Stimulated activated CD8-positive, alpha-beta memory T cell treated with anti-CD3 and anti-CD28 coated beads, Interleukin-15, amount 100 ng/mL, for 24 hours (primary cell): Measurements from ENCODE around the gene SYN1.

Source experiments
- DNase-seq: peaks from one replicate; pipeline ENCODE4 v3.0.0-alpha.2; 2020; ENCODE audit warnings: low read depth

SYN1 gene

GRCh38 chrX:47595716-47596251 lies 23.9 kb downstream of the SYN1 start:
- no peak for DNase-seq

- DNase-seq: no peak
Measured at GRCh38 chrX:47593522-47593921, 26.1 kb downstream of the SYN1 start.

DNA sequence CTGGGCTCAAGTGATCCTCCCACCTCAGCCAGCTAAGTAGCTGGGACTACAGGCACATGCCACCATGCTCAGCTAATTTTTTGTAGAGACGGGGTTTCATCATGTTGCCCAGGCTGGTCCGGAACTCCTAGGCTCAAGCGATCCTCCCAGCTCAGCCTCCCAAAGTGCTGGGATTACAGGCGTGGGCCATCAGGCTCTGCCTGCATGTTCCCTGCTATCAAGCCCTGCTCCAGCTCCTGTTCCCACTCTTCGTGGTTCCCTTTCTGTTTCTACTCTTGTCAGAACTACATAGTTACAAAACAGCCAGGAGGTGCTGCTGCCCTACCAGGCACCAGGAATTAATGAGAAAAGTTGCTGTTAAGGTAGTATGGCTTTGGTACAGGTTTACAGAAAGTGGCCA lies 28.7 kb downstream of the SYN1 start:
- no peak for DNase-seq

DNA sequence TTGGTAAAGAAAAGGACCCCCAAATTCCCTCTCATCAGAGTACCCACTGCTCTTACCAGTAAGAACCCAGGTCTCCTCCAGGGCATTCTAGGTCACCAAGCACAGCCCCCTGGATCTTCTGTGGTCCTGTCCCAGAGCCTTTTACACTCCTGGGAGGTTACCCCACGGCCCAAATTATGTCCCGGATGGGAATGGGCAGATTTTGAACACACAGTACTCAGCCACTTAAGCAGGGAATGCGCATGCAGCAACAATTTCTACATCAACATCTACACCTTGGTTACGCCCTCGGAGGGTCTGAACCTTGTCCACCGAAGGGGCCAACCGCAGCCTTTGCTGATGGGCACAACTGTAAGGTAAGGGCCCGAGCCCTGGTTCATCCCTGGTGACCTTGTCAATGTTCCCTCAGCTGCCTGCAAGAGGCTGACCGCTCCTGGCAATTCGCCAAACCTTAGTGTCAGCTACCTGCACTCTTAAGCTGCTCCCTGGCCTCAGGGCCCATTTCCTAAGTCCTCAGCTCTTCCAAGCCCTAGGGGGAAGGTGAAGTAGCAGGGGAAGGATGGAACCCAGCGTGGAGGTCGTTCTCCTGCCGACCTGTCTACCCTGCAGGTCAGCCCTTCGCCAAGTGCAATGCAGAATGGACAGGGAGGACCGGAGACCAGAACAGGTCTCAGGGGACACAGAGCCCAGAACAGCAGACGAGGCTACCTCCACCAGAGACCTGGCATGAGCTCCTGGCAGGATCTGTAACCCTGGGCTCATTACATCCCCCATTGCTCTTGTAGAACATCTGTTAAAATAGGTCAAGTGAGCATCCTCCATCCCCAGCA lies 31.5 kb downstream of the SYN1 start:
- DNase-seq: no peak

DNA sequence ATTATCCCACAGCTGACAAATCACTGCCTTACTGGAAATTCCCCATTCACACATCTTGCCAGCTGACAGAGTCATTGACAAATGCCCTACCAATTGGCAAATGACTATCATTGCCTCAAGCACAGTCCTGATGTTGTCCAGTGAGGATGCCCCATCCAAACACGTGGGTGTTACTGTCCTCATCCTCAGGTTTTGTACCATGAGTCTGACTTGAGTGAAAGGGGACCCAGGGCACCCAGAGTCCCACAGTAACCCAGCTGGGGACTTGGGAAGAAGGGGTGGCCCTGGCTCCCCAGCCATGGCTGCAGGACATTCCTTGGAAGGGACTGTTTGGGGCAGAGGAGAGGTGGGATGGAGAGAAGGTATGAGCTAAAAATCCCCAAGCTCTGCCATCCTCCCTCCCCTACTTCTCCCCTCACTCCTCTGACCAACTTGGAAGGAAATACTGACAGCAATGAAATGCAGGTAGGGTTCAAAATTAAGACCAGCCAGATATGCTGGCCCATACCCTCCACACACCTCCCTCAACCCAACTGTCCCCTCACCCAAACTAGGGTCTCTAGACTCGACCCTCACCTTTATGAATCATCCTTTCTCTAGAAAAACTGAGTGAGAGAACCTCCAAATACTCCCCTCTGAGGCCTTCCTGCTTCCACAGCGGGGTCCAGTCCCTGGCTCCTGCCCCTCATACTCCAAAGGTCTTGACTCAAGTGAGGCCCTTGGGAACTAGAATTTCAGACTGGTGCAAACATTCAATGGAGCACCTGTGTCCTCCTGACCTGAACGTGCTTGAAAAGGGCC lies 32.4 kb downstream of the SYN1 start:
- DNase-seq: no peak

DNA sequence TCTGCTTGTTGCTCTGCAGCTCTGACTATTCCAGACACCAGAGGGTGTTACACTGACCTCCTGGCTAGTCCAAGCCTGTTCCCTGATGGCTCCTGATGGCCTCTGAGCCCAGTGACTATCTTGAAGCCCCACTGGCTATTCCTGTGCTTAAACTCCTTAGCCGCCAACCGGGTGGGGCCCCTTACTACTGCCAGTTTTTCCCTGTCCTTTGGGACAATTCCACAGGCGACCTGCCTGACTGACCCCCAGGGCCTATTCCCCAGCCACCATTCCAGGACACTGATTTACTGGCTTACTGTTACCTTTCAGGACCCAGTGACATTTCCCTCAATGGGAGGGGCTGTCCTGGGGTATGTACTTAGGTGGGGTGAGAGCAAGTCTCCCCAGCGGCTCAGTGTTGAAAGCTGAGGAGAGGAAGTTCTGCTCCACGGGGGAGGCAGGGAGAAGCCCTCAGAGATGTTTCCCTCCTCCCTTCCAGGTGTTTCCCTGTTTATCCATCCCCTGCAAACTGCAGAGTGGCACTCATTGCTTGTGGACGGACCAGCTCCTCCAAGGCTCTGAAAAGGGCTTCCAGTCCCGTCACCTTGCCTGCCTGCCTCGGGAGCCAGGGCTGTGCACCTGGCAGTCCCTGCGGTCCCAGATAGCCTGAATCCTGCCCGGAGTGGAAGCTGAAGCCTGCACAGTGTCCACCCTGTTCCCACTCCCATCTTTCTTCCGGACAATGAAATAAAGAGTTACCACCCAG lies 33.4 kb downstream of the SYN1 start:
- no peak for DNase-seq

GRCh38 chrX:47585273-47585672 lies 34.4 kb downstream of the SYN1 start:
- DNase-seq: no peak

GRCh38 chrX:47584714-47585113 lies 34.9 kb downstream of the SYN1 start:
- DNase-seq: no peak

GRCh38 chrX:47583240-47583861 lies 36.3 kb downstream of the SYN1 start:
- DNase-seq: no peak

DNA sequence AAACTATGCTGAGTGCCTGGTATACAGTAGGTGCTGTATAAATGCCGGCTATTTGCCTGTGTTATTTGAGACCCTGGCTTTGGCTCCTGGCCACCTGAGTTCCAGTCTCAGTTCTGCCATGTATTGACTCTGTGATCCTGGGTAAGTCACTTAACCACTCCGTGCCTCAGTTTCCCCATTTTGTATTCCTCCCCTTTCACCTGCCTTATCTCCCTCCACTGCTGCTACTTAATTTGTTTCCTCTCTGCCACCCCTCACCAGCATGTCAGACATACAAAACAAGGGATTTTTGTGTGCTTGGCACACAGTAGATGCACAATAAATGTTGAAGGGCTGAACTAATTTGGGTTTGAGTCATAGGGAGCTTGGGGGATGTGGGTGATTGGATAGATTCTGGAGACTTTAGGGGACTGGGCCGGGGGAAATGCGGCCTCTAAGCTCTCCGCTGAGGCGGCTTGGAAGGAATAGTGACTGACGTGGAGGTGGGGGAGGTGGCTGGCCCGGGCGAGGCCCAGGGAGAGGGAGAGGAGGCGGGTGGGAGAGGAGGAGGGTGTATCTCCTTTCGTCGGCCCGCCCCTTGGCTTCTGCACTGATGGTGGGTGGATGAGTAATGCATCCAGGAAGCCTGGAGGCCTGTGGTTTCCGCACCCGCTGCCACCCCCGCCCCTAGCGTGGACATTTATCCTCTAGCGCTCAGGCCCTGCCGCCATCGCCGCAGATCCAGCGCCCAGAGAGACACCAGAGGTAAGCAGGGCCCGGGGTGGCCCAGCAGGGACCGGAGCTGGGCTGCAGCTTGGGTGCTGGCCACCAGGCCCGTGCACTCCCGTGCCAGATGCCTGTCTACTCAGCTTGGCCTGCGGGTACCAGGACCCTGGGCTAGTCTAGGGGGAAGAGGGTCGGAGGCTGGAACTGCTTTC lies 37.7 kb downstream of the SYN1 start, which contains the start of gene TIMP1:
TIMP1 (plus strand) TSS at position 706 of the 917 bp plus-strand sequence. CDS start 980 bp downstream, outside the sequence.
- peak; percentile 24 for DNase-seq

DNA sequence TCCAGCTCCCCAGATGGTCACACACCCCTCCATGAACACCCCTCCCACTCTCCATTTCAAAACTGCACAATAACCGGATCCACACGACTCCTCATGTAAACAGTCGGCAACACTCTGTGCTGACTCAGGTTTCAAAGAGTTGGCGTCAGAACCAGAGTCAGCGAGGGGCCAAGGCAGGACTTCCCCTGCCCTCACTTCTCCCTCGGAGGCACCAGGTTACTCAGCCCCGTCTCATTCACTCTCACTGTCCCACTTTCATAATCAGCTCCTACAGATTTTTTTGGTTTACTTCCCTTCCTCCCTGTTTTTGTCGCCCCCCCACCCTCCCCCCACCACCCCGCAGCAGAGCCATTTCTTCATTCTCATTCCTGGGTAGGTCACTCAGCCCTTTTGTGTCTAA lies 40.1 kb downstream of the SYN1 start:
- DNase-seq: no peak

DNA sequence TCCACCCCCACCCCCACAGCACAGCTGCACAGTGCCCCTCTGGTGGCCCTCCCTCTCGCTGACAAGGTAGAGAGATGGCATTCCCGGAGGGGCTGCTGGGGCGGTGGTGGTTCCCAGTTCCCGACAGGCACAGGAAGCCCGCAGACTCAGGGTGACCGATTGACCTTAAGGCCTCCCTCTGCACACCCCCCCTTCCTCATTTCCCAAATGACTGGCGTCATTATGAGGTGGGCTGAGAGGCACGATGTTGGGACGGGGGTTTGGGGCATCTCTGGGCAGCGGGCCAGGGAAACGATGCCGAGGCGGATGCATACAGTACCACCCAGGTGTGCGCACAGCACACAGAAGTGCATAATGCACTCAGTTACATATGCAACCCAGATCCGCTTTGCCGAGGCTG lies 41.0 kb downstream of the SYN1 start:
- DNase-seq: no peak

DNA sequence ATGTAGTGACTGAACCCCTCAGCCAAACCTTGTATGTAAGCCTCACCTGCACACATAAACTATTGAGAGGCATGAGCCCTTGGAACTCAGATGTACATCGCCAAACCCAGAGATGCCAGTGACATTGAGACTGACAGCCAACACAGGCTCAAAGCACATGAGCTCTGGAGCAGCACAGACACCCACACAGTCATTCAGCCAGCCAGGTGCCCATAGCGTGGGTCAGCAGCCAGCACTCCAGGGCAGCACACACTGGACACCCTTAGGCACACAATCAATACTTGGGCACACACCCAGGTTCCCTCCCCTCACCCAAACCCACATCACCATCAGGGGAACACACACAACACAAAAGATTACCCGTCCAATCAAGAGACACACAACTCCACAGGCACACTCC lies 41.8 kb downstream of the SYN1 start:
- no peak for DNase-seq

- DNase-seq: no peak
Measured at GRCh38 chrX:47577424-47577823, 42.2 kb downstream of the SYN1 start.

DNA sequence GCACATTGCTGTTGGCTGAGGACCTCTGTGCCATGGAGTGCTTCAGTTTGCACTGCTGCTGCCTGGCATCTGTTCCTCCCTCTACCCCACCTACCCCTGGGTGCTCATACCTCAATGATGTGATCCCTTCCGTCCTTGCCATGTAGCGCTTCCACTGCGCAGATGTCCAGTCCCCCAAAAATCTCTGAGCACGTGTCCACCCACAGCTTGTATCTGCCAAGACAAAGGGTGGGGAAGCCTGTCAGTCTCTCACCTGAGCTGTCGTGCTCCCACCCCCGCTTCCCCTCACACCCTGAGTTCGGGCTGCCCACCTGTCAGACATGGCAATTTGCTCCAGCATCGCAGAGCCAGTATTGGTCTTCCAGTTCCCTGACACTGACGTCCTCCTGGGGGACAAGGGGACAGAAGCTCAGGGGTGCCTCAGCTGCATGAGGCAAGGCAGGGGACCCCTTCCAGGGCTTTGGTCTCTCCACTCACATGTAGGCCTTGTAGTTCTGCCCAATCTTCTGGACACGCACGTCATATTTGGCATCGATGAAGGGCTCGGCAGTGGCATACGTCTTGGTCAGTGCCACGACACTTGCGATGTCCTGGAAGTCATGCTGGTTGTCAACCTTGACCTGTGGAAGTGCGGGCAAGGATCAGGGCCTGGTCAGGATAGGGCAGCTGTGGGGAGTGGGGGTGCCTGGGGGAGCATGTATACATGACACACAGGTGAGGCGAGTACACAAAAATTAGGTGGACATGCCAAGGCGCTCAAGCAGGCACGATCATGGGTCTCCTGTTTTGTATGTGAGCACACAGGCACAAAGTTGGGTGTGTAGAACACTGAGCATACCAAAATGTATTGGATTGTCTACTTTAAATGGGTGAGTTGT lies 43.4 kb downstream of the SYN1 start:
- DNase-seq: no peak

DNA sequence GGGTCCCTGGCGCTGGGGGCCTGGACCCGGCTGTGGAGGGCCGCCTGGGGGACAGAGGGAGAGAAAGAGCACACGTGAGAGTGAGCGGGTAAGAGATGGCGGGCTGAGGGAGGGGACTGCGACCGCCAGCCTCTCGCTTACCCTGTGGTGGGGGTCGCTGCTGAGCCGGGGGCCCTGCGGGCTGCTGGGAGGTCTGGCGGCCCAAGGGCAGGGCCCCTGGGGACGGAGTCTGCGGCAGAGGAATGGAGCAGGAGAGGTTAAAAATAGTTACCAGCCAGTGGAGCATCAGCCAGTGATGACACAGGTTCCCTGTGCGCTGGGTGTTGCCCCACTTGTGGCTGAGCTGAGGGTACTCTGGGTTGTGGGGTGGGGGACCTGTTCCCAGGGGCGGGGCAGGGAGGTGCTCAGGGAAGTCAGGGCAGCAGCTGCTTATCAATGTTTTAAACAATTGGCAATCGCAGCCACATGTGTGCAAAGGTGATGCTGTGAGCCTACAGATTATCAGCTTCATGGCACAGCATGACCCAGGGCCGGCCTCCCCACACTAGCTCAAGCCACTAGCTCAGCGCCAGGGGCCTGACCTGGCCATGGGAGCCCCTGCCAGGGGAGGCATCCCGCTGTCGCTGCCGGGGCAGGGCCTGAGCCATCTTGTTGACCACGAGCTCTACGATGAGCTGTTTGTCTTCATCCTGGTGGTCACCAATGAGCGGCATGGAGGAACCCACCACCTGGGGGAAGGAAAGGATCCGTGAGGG lies 44.9 kb downstream of the SYN1 start:
- DNase-seq: no peak

DNA sequence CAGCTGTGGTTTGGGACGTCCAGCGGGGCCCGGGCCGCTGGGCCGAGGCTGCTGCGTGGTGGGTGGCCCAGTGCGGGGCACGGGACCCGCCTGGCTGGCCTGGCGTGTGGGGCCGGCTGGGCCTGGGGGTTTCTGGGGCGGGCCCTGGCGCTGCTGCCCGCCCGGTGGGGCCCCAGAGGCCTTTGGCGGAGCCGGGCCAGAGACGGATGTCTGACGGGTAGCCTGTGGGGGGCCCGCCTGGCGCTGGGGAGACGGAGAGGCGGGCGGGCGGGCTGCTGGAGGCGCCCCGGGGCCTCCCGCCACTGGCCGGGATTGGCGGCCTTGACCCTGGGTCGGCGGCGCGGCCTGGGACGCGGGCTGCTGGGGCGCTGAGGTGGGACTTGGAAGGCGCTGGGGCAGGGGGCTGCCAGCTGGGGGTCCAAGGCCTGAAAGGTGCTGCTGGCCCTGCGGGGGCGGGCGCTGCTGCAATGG lies 45.5 kb downstream of the SYN1 start:
- no peak for DNase-seq

DNA sequence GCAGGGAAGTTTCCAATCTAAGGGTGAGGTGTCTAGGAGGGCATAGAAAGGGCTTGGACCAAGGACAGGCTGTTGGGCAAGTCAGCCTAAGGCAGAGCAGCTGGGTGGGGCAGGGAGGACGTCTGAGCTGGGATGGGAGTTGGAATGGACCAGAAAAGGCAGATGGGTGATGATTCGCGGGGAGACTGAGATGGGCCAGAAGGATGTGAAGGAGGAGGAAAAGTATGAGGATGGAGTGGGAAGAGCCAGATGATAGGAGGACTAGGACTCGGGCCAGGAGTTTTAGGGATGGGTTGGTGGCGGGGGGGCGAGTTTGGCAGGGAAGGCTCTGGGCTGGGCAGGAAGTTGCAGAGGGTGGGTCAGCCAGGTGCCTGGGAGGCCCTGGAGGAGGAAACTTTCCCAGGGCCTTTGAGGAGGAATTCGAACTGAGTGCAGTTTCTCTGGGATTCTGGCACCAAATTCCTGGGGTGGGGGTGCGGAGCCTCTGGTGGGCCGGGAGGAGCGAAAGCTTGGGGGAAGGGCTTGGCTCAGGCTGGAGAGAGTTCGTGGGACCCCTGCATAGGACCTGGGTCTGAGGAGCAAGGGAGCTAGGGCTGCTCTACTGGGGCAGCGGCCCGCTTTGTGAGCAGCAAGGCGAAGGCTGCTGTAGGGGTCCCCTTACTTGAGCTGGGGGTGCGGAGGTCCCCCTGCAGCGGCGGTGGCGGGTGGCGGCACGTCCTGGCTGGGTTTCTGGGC lies 46.1 kb downstream of the SYN1 start:
- DNase-seq: no peak
